Right ventricle myocardium inferior (tissue), 1 donor: ENCODE results near the gene MRPL20. TPM values are rescaled to one million over a fixed set of nuclear protein-coding genes. Genes with fewer than 3 reads are reported as not detected.
"Not testable (repeated sequence)": the region's sequence is repeated elsewhere in the genome, so short reads cannot be mapped to it uniquely, and the experiment has no call there.

Experiments
- ATAC-seq: fragments of 200-7000 bp; cut with Tn5 transposase; one replicate; pipeline ENCODE4 v1.9.1; 2020; ENCODE audit warnings: mild to moderate bottlenecking, moderate library complexity
- DNase-seq: peaks from one replicate; pipeline ENCODE4 v3.0.0; 2021; ENCODE audit errors: missing footprints
- intact Hi-C: fragments of 100-400 bp; cut with DNase I; formaldehyde crosslinking; loops from one replicate; pipeline ENCODE4 v1.11.0; 2022
- total RNA-seq: library from RNA; stranded (reverse); fragmentation: NEBNext Ultra II Directional; extraction: Animal tissue kit (Norgen Biotek cat#: 25700); gene quantifications from one replicate; pipeline ENCODE4 v1.2.1, GENCODE V29; 2021
- donor health status: DM: no; HTN: yes; CAD: no; lungs with severe emphysema.

Gene MRPL20
- total RNA-seq, 1 donor from 2014 or later = 140 TPM

DNA sequence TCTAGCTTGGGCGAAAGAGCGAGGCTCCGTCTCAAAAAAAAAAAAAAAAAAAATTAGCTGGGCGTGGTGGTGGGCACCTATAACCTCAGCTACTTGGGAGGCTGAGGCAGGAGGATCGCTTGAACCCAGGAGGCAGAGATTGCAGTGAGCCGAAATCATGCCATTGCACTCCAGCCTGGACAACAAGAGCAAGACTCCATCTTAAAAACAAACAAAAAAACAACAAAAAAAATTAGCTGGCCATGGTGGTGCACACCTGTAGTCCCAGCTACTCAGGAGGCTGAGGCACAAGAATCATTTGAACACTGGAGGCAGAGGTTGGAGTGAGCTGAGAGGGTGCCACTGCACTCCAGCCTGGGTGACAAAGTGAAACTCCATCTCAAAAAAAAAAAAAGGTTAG is 21.9 kb upstream of the MRPL20 start:
- DNase-seq, ATAC-seq, intact Hi-C loops: not testable (repeated sequence)

GRCh38 chr1:1428174-1428573 is 21.1 kb upstream of the MRPL20 start:
- DNase-seq = no peak
- intact Hi-C loops = no loop called here

DNA sequence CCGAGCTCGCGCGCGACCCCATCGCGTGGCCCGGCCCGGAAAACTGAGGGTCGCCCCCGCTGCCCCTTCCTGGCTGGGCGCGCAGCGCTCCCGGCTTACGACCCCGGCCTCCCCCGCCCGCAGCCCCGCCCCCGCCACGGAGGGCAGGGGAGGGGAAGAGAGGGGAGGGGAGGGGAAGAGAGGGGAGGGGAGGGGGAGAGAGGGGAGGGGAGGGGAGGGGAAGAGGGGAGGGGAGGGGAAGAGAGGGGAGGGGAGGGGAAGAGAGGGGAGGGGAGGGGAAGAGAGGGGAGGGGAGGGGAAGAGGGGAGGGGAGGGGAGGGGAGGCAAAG is 20.7 kb upstream of the MRPL20 start:
- no peak for DNase-seq

More at GRCh38 chr1:1428174-1428573, 21.1 kb upstream of the MRPL20 start:
- ATAC-seq = no peak

DNA sequence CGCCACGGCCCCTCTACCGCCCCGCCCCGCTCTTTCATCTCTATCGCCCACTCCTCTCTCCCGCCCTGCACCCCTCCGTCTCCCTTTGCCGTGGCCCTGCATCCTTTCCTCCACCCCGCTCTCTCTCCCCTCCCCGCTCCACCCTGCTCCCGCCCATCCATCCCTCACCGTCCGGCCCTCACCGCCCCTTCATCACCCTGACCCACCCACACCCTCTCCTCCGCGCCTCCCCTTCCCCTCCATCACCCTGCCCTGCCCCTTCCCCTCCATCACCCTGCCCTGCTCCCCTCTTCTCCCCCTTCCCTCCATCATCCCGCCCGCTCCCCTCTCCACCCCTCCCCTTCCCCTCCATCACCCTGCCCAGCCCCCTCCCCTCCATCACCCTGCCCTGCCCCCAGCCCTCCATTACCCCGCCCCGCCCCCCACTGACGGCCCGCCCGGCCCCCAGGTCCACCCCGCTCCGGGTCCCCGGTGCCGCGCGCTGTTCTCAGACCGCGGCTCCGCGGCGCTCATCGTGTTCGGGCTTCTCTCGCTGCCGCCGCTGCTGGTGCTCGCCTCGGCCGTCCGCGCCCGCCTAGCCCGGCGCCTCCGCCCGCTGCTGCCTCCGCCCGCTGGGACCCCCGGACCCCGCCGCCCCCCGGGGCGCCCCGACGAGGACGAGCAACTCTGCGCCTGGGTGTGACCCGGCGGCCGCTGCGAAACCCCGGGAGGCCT is 20.2 kb upstream of the MRPL20 start:
- ATAC-seq (no peak), DNase-seq (no peak)
- intact Hi-C loops = no loop called here

More for the DNA sequence above, 20.7 kb upstream of the MRPL20 start:
- no peak for ATAC-seq
- intact Hi-C loops = no loop called here

DNA sequence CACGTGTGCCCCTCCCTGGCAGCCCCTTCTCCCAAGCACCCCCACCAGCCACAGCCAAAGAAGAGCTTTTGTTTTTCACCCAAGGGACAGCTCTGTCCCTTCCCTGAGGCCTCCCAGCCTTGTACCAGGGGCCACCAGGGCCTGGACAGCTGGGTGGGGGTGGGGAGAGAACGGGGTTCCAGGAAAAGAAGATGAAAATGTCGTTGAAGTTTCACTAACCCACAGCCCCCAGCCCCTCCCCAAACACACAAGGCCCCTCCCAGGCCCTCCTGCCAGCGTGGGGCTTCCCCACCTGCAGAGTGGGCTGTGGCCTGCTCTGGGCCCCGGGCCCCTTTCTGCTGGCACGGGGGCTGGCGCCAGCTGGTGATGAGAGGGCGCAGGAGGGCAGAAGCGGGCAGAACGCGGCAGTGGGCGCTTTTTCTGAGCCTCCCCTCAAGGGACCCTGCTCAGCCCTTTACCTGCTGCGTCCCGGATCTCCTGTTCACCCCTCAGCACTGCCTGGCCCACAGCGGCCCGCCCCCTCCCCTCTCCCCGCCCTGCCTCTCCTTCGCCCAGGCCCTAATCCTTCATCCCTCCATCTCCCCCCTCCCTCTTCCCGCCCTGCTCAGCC is 19.5 kb upstream of the MRPL20 start:
- no peak for ATAC-seq
- DNase-seq = no peak
- intact Hi-C loops = no loop called here

DNA sequence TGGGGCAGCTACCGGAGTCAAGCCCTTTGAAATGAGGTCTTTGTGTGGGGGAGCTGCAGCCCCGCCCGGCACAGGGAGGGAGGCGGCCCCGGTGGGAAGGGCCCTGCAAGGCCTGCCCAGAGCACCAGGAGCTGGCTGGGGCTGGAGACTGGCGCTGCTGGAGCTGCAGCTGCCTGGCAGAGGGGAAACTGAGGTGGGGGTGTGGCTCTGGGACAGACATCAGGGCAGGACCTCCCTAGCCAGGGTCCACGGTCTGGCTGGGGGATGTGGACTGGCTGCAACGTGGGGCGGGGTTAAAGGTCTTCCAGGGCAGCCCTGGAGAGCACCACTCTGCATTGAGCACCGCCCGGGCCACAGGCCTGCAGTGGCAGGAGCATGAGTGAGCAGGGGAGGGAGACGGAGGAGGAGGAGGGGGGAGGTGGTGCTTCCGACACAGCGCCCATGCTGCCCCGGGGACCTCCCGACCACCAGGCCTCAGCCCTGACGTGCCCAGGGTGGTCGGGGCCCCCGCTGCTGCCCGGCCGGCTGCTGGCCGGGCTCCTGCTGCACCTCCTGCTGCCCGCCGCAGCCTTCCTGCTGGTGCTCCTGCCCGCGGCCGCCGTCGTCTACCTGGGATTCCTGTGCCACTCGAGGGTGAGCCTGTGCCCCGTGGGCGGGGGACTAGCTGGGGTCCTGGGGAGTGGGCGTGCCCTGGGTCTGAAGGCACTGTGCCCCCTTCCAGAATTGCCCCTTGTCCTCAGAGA is 18.8 kb upstream of the MRPL20 start:
- no peak for DNase-seq
- intact Hi-C loops = no loop called here
- no peak for ATAC-seq

DNA sequence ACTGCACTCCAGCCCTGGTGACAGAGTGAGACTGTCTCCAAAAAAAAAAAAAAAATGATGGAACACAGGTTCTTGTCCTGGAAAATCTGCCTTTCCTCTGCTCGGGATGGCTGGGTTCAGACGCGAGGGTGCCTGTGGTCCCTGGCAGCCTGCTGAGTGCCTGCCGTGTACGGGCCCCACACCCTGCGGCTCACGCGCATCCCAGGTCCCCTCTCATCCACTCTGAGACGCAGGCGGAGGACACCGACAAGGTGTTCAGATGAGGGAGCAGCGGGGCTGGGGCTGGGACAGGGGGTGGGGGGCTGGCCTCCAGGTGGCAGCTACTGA is 18.3 kb upstream of the MRPL20 start:
- no peak for DNase-seq
- ATAC-seq = no peak
- intact Hi-C loops = no loop called here

DNA sequence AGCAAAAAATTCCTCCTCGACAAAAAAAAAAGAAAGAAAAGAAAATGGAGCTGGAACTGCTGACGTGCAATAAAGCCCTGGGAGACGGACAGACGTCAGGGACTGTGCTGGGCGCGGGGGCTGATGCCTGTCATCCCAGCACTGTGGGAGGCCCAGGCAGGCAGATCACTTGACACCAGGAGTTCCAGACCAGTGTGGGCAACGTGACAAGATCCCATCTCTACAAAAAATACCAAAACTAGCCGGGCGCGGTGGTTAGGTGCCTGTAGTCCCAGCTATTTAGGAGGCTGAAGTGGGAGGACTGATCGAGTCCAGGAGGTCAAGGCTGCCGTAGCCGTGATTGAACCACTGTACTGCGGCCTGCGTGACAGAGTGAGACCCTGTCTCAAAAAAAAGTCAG is 17.6 kb upstream of the MRPL20 start:
- DNase-seq = no peak
- no peak for ATAC-seq
- intact Hi-C loops = no loop called here

GRCh38 chr1:1423245-1423597 is 16.1 kb upstream of the MRPL20 start:
- DNase-seq (no peak), ATAC-seq (no peak)
- intact Hi-C loops = no loop called here

DNA sequence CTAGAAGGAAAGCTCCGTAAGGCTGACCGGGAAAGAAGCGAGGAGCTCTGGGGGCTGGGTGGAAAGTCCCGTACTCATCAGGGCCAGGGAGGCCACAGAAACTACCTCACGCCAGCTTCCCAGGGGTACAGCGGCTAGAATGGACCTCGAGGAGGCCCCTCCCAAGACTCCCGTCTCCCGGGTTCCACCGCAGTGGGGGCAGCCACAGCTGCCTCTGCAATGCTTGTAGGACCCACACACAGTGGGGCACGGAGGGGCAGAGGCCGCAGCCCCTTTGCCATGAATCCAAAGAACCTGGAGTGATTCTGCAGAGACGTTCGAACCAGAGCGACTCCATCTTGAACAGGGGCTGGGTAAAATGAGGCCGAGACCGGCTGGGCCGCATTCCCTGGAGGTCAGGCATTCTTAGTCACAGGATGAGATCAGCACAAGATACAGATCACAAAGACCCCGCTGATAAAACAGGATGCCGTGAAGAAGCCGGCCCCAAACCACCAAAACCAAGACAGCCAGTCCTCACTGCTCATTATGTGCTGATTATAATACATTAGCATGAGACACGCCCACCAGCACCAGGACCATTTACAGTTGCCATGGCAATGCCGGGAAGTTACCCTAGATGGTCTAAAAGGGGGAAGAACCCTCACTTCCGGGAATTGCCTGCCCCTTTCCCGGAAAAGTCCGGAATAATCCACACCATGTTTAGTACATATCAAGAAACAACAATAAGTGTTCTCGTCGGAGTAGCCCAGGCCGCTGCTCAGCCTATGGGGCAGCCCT is 15.6 kb upstream of the MRPL20 start:
- DNase-seq = no peak
- intact Hi-C loops = no loop called here
- ATAC-seq = no peak

- intact Hi-C loops = no loop called here
- DNase-seq (no peak), ATAC-seq (no peak)
Observed at GRCh38 chr1:1421907-1422464, 14.9 kb upstream of the MRPL20 start.

DNA sequence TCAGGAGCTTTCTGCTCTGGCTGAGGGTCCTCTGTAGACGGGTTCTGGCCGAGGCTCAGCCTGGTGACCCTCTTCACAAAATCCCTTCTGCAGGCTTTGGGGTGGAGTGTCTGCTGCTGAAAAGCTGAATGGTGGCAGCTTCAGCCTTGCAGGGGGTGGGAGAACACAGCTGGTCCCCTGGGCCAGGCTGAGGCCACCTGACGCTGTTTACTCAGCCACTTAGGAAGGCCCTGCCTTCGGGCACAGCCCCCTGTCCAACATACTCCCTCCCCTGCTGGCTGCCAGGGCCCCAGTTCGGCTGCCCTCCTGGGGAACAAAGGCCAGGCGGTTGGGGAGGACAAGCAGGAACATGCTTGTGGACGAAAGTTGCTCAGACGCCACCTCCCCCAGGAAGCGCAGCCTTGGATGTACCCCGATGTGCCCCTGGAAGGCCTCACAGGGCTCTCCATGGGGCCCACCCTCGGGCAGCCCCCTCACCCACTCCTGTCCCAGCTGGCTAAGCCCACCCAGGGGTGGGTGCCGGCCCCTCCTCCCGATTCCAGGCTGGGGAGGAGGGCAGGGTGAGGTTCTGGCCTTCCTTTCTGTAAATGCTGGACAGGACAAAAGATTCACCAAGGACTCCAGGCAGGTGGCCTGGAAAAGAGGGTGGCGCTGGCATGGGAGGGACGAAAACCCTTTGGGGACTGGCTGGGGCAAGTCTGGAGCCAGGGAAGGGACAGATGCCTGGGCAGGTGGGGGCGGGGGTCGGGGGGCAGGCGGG is 14.2 kb upstream of the MRPL20 start, which contains the start of gene ANKRD65:
TSS of gene ANKRD65 (minus strand) at position 130 of the 760 bp plus-strand sequence. CDS start 271 bp downstream, outside the sequence.
- ATAC-seq (no peak), DNase-seq (no peak)
- intact Hi-C loops = no loop called here

DNA sequence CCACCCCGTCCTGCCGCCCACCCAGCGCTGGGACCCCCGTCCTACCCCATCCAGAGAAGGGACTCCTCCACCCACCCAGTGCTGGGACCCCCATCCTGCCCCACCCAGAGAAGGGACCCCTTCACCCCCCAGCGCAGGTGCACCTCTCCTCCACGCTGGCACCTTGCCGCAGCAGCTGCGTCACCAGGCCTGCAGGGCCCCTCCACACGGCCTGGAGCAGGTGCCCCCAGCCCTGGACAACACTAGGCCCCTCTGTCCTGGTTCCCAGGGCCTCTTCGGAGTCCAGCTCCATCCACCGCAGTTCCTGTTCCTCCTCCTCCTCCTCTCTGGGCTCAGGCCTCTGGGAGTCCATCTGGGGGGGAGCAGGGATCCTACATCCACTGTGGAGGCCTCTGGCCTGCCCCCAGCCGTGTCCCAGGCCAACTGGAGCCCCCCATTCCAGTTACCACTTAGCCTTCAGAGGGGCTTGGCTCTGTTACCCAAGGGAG is 13.6 kb upstream of the MRPL20 start:
- intact Hi-C loops = no loop called here

GRCh38 chr1:1419813-1420653 is 12.9 kb upstream of the MRPL20 start:
- ATAC-seq (peak; percentile 80), DNase-seq (peak; percentile 57)
- intact Hi-C loops = no loop called here

More for the DNA sequence above, 13.6 kb upstream of the MRPL20 start:
- DNase-seq (no peak), ATAC-seq (no peak)

GRCh38 chr1:1419363-1419812 is 12.3 kb upstream of the MRPL20 start:
- DNase-seq (peak; percentile 40), ATAC-seq (peak; percentile 21)
- intact Hi-C loops = no loop called here

DNA sequence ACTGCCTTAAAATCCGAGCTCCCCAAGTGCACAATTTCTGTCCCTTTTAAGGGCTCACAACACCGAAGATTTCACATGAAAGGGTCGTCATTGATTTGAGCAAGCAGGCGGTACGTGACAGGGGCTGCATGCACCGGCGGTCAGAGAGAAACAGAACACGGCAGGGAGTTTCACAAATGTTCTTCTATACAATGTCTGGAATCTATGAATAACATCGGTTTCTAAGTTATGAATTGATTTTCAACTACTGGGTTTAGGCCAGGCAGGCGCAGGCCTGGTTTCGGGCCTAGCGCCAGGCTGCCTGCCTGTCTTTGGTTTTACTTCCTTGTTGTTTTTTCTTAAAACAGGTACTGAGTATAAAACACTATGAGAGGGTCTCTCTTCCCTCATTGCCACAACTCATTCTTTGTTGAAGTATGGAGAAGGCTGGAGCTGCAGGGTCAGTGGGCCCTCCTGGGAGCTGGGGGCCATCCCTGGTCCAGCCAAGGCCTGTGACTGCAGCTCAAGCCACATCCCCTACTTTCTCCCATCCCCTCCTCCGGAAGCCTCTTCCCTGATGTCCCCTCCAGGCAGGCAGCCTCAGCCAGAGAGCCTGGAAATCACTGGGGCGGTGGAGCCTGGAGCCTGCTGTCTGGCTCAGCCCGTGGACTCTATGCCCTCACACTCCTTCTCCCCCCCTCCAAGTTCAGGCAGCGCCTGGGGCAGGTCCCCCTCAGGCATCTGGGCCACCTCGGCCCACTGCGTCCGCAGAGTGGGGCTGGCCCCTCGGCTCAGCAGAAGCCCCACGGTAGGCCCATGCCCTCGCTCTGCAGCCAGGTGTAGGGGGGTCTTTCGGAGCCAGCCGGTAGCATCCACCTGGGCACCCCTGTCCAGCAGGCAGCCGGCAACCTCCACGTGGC is 11.6 kb upstream of the MRPL20 start:
- ATAC-seq (no peak), DNase-seq (peak; percentile 46)
- intact Hi-C loops = no loop called here
